Stimulated activated naive B cell treated with anti-CD40 and anti-IgM and Interleukin-4, amounts not matched to agents 10 μg/mL and 1 μg/mL and 100 μg/mL, for 72 hours (primary cell): ENCODE data around the gene DUSP3.
"Not testable (repeated sequence)": the region's sequence is repeated elsewhere in the genome, so short reads cannot be mapped to it uniquely, and the experiment has no call there.

ENCODE experiments used
- ATAC-seq, 2 donors: fragments of 150-1000 bp; cut with Tn5 transposase; replicated peaks; 2 replicates each; pipeline ENCODE4 v1.10.0; 2021; ENCODE audit warnings: moderate library complexity in 1 of 2
- DNase-seq: peaks from one replicate; pipeline ENCODE4 v3.0.0; 2021
- H3K27ac Mint-ChIP-seq: one replicate; pipeline ENCODE4 v1.8.0; 2022; ENCODE audit warnings: mild to moderate bottlenecking, mixed read lengths
- H3K27me3 Mint-ChIP-seq, 2 donors: one replicate each; pipeline ENCODE4 v1.8.0; 2022; ENCODE audit warnings: mixed read lengths in 2 of 2
- H3K36me3 Mint-ChIP-seq, 2 donors: one replicate each; pipeline ENCODE4 v1.8.0; 2022; ENCODE audit warnings: mixed read lengths in 2 of 2, mild to moderate bottlenecking in 1 of 2
- H3K4me1 Mint-ChIP-seq, 2 donors: one replicate each; pipeline ENCODE4 v1.8.0; 2022; ENCODE audit warnings: mixed read lengths in 2 of 2, mild to moderate bottlenecking in 1 of 2
- H3K4me3 Mint-ChIP-seq, 2 donors: one replicate each; pipeline ENCODE4 v1.8.0; 2022; ENCODE audit warnings: mild to moderate bottlenecking in 2 of 2, mixed read lengths in 2 of 2, moderate library complexity in 1 of 2
- H3K9me3 Mint-ChIP-seq, 2 donors: one replicate each; pipeline ENCODE4 v1.8.0; 2022; ENCODE audit warnings: mixed read lengths in 2 of 2, mild to moderate bottlenecking in 1 of 2

The DUSP3 gene

DNA sequence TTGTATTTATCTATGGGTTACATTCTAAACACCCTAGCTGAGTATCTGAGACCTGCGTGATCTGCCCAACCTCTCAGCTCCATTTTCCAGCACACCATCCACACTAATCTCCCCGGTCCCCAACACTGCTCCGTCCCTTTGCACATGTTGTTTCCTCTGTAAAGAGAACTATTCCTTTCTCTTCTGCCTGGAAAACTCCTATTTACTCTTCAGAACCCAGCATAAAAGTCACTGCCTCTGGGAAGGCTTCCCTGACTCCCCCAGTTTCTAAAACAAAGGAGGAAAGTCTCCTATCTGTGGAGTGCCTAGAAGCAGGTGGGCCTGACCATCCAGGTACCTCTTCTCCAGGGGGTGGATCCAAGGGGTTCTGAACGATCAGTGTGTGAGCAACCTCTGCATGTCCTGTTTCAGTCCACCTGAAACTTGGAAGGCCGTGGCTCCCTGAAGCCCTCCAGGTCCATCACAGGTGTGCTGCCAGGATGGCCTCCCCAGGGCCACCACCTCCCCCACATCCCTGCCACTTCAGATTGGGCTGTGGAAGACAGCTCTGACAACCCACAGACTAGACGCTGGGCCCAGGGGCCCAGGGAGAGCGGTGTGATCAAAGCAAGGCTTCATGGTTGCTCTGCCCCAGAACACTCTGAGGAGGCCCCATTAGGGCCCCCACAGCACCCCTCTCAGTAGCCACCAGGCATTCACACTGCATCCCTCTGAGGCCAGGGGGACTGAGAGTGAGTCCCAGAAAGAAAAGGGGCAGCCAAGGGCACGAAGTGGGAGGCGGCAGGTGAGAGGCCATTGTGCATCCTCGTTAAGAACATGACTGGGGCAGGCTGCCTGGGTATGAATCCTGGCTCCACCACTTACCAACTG, 33.9 kb upstream of the DUSP3 start:
- H3K4me3 Mint-ChIP-seq, result no peak overlapping the region
- H3K4me1 Mint-ChIP-seq, result no peaks in the 10 kb centered on the region
- no peak overlapping the region for H3K27ac Mint-ChIP-seq
- DNase-seq, result no peak
- no peaks in the 10 kb centered on the region for H3K36me3 Mint-ChIP-seq
- ATAC-seq, result no peak
- H3K27me3 Mint-ChIP-seq, result peaks cover 16 to 20% of the 10 kb centered on the region in 2 donors
- no peaks in the 10 kb centered on the region for H3K9me3 Mint-ChIP-seq

DNA sequence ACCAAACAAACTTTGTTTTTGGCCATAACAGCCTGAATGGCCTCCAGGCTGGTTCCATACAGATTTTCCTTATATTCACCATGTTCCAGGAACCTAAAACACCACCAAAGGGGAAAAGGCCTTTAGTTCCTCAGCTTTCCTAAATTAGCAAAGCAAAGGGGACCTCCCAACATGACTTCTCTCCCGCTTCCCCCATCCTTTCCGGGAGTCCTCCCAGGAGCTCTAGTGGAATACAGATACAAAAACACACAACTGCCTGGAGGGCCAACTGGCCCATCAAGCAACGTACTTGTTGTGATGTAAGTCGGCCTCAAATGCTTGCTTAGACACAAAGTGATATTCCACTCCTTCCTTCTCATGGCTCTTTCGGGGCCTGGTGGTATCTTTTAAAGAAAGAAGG, 32.0 kb upstream of the DUSP3 start:
- no peak overlapping the region for H3K27ac Mint-ChIP-seq
- ATAC-seq (no peak), DNase-seq (no peak)

DNA sequence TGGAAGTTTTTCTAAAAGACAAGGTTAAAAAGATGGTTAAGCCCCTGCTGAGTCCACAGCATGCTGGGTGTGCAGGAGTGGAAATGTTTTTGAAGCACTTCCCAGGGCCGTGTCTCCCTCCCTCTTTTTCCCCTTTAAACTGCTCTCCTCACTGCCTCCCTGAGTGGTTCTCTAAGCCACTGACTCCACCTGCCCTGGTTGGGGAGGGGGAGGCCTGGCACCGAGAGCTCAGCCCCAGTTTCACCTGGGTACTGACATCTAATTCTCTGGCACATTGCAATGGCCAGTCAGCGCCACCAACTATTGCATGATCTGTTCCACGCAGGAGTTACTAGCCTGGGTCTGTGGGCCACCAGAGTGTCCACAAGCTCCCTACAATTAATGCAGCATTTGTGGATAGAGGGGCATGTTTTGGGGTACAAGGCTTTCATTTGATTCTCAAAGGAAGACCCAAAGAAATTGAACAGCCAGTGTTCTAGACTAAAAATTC, 31.5 kb upstream of the DUSP3 start:
- H3K27me3 Mint-ChIP-seq, result peaks cover 17 to 30% of the 10 kb centered on the region in 2 donors

More for the DNA sequence above, 32.0 kb upstream of the DUSP3 start:
- peaks cover 16 to 28% of the 10 kb centered on the region in 2 donors for H3K27me3 Mint-ChIP-seq
- H3K4me3 Mint-ChIP-seq, result no peak overlapping the region
- H3K9me3 Mint-ChIP-seq, result no peaks in the 10 kb centered on the region
- no peaks in the 10 kb centered on the region for H3K36me3 Mint-ChIP-seq
- H3K4me1 Mint-ChIP-seq, result no peaks in the 10 kb centered on the region

DNA sequence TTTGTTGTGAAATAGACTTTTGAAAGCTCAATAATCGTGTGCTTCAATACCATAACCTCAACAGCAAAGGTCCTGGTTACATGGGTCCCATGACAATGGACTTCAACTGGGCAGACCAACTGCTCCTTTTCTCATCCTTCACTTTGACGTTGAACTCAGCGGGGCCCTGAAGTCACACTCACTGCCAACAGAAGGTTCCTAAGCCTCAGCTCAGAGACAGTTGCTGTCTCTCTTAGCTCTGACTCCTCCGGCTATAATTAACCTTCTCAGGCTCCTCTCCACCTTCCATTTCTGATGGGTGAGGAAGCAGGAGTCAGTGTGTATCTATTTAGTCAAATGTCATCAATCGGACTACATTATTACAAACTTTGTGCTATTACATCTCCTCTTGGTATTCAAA, 30.3 kb upstream of the DUSP3 start:
- Mint-ChIP-seq H3K27ac (no peak overlapping the region), H3K4me1 (no peaks in the 10 kb centered on the region), H3K27me3 (peaks cover 27 to 39% of the 10 kb centered on the region in 2 donors), H3K9me3 (peaks cover 0 to 3% of the 10 kb centered on the region in 2 donors), H3K36me3 (no peaks in the 10 kb centered on the region), H3K4me3 (no peak overlapping the region)
- ATAC-seq, result no peak
- DNase-seq, result no peak

More for the DNA sequence above, 31.5 kb upstream of the DUSP3 start:
- Mint-ChIP-seq H3K4me3 (no peak overlapping the region), H3K4me1 (no peaks in the 10 kb centered on the region), H3K9me3 (no peaks in the 10 kb centered on the region), H3K36me3 (no peaks in the 10 kb centered on the region), H3K27ac (no peak overlapping the region)
- ATAC-seq (no peak), DNase-seq (no peak)

DNA sequence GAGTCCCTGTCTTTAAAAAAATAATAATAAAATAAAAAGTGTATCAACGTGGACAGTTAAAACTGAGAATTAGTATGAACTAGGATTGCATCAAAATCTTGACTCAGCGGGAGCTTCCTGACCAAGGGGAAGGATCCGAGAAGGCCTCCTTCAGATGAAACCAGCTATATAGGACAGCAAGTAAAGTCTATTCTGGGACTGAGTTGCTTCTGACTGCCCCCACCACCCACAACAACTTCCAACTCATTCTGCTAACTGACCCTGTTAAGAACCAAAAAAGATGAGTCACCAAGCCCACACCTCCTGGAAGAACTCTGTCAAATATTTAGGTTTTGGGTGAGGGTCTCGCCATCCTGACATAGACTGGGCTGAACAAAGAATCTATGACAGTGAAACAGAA, 29.3 kb upstream of the DUSP3 start:
- Mint-ChIP-seq H3K4me1 (no peaks in the 10 kb centered on the region), H3K27ac (no peak overlapping the region), H3K36me3 (no peaks in the 10 kb centered on the region), H3K27me3 (peaks cover 26 to 38% of the 10 kb centered on the region in 2 donors), H3K9me3 (peaks cover 0 to 3% of the 10 kb centered on the region in 2 donors), H3K4me3 (no peak overlapping the region)
- DNase-seq (no peak), ATAC-seq (no peak)

DNA sequence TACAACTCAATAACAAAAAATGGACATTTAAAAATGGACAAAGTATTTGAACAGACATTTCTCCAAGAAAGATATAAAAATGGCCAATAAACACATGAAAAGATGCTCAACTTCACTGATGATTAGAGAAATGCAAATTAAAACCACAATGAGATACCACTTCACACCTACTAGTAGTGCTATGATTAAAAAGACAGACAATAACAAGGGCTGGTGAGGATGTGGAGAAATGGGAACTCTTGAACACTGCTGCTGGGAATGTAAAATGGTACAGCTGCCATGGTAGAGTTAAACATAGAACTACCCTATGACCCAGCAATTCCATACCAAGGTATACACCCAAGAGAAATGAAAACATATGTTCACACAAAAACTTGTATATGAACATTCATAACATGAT, 26.3 kb upstream of the DUSP3 start:
- ATAC-seq (no peak), DNase-seq (no peak)
- Mint-ChIP-seq H3K27me3 (peaks cover 30 to 42% of the 10 kb centered on the region in 2 donors), H3K27ac (no peak overlapping the region), H3K4me1 (no peaks in the 10 kb centered on the region), H3K4me3 (no peak overlapping the region), H3K36me3 (no peaks in the 10 kb centered on the region), H3K9me3 (peaks cover 0 to 3% of the 10 kb centered on the region in 2 donors)

DNA sequence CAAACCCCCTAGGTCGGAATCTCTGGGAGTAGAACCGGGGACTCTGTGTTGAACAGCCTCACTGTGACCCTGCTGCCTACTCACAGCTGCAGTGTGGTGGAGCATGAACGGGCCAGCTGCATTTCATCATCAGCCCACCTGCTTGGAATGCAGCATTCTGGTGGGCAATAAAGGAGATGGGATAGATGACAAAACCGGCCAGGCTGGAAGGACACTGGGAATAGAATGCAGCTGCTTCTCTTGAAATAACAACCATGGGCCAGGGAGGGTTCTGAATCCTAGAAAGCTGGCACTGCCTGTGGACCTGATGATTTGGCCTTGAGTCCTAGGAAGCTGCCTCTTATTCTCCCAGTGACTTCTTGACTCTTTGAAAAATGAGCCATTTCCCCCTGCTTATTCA, 25.0 kb upstream of the DUSP3 start:
- H3K27me3 Mint-ChIP-seq, result peaks cover 30 to 42% of the 10 kb centered on the region in 2 donors
- H3K9me3 Mint-ChIP-seq, result peaks cover 0 to 3% of the 10 kb centered on the region in 2 donors
- no peaks in the 10 kb centered on the region for H3K4me1 Mint-ChIP-seq
- ATAC-seq (no peak), DNase-seq (no peak)
- H3K36me3 Mint-ChIP-seq, result no peaks in the 10 kb centered on the region
- H3K27ac Mint-ChIP-seq, result no peak overlapping the region
- no peak overlapping the region for H3K4me3 Mint-ChIP-seq

DNA sequence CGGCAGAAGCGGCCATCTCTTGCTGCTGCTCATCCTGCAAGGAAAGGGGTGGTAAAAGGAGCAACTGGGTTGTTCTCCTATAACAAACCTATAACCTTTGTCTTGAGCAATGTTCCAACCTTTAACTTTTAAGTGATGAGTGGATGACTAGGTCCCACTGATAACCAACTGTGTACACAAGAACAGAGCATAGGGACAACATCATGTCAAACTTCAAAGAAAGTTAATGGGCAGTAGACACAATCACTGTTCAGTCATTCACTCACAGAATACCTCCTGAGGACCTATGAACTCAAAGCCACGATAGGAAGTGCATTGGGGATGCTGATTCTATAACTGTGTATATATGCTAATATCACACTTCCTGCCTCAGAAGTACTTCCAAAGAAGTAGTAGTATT, 23.1 kb upstream of the DUSP3 start:
- no peaks in the 10 kb centered on the region for H3K36me3 Mint-ChIP-seq
- no peak overlapping the region for H3K4me3 Mint-ChIP-seq
- no peak for DNase-seq
- peaks cover 0 to 3% of the 10 kb centered on the region in 2 donors for H3K9me3 Mint-ChIP-seq
- no peak for ATAC-seq
- H3K4me1 Mint-ChIP-seq, result no peaks in the 10 kb centered on the region
- H3K27me3 Mint-ChIP-seq, result peaks cover 35 to 44% of the 10 kb centered on the region in 2 donors
- no peak overlapping the region for H3K27ac Mint-ChIP-seq

DNA sequence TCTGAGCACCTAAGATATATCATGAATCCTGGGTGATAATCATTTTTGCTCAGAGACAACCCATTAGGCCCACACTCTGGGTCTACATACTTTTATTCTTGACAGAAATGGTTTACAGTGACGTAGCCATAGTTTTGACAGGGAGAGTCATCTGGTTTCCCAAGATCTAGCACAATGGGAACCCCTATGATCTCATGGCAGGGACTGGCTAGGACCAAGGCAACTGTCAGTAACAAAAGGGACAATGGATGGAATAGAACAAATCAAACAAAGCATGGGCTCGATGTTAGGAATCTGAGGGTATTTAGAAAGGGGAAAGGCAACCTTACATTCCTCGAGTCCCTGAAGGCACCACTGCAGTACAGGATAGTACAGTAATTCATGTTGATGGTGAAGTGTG, 22.0 kb upstream of the DUSP3 start:
- no peaks in the 10 kb centered on the region for H3K36me3 Mint-ChIP-seq
- no peak for DNase-seq
- no peak overlapping the region for H3K4me3 Mint-ChIP-seq
- no peak overlapping the region for H3K27ac Mint-ChIP-seq
- no peak for ATAC-seq
- no peaks in the 10 kb centered on the region for H3K4me1 Mint-ChIP-seq
- peaks cover 44 to 46% of the 10 kb centered on the region in 2 donors for H3K27me3 Mint-ChIP-seq
- H3K9me3 Mint-ChIP-seq, result peaks cover 0 to 3% of the 10 kb centered on the region in 2 donors

DNA sequence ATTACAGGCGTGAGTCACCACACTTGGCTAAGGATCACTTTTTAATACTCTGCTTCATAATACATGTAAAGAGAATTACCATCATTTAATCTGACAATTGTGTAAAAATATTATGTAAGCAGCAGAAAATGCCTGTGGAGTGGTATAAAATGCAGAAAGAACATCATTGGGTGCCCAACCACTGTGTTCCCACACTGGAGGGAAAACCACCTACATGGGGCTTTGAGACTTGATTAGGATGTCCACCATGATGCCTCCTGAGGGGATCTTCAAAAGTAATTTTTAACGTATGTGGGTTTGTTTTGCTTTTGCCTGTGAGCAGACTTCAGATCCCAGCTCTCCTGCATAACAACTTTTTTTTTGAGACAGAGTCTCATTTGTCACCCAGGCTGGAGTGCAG, 20.3 kb upstream of the DUSP3 start:
- DNase-seq (no peak), ATAC-seq (no peak)
- H3K4me3 Mint-ChIP-seq, result no peak overlapping the region
- peaks cover 46 to 48% of the 10 kb centered on the region in 2 donors for H3K27me3 Mint-ChIP-seq
- H3K36me3 Mint-ChIP-seq, result no peaks in the 10 kb centered on the region
- H3K4me1 Mint-ChIP-seq, result no peaks in the 10 kb centered on the region
- no peak overlapping the region for H3K27ac Mint-ChIP-seq
- H3K9me3 Mint-ChIP-seq, result no peaks in the 10 kb centered on the region

DNA sequence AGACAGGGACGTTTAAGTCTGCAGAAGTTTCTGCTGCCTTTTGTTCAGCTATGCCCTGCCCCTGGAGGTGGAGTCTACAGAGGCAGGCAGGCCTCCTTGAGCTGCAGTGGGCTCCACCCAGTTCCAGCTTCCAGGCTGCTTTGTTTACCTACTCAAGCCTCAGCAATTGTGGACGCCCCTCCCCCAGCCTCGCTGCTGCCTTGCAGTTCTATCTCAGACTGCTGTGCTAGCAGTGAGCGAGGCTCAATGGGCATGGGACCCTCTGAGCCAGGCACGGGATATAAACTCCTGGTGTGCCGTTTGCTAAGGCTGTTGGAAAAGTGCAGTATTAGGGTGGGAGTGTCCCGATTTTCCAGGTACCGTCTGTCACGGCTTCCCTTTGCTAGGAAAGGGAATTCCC, 19.2 kb upstream of the DUSP3 start:
- H3K4me3 Mint-ChIP-seq, DNase-seq: not testable (repeated sequence)

DNA sequence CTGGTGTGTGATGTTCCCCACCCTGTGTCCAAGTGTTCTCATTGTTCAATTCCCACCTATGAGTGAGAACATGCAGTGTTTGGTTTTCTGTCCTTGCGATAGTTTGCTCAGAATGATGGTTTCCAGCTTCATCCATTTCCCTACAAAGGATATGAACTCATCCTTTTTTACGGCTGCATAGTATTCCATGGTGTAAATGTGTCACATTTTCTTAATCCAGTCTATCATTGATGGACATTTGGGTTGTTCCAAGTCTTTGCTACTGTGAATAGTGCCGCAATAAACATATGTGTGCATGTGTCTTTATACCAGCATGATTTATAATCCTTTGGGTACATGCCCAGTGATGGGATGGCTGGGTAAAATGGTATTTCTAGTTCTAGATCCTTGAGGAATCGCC, 13.9 kb upstream of the DUSP3 start:
- not testable (repeated sequence) for H3K9me3 Mint-ChIP-seq, H3K4me3 Mint-ChIP-seq, H3K4me1 Mint-ChIP-seq, ATAC-seq, H3K36me3 Mint-ChIP-seq, H3K27ac Mint-ChIP-seq, DNase-seq
- H3K27me3 Mint-ChIP-seq, result peaks cover 43 to 66% of the 10 kb centered on the region in 2 donors

More for the DNA sequence above, 19.2 kb upstream of the DUSP3 start:
- ATAC-seq, H3K27ac Mint-ChIP-seq, H3K4me1 Mint-ChIP-seq, H3K9me3 Mint-ChIP-seq, H3K36me3 Mint-ChIP-seq: not testable (repeated sequence)
- H3K27me3 Mint-ChIP-seq, result peaks cover 49 to 53% of the 10 kb centered on the region in 2 donors

DNA sequence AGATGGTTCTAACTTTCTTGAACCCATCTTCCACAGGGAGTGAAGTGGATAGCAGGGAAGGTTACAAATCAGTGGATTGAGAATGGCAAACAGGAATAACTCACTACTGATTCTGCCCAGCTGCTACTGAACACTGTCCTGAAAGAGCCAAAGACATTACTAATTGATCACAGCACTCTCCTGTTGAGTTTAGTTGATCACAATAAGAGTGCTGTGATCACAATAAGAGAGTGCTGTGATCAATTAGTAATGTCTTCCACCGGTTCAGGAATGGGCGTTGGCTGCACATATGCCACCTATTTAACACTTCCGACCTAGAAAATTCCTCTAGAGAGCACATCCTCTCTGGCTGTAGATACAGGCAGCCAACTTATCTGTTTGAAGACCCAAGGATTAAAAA, 12.8 kb upstream of the DUSP3 start:
- DNase-seq (no peak), ATAC-seq (no peak)
- no peaks in the 10 kb centered on the region for H3K9me3 Mint-ChIP-seq
- peaks cover 36 to 58% of the 10 kb centered on the region in 2 donors for H3K27me3 Mint-ChIP-seq
- H3K27ac Mint-ChIP-seq, result no peak overlapping the region
- H3K4me3 Mint-ChIP-seq, result no peak overlapping the region
- H3K36me3 Mint-ChIP-seq, result no peaks in the 10 kb centered on the region
- no peaks in the 10 kb centered on the region for H3K4me1 Mint-ChIP-seq

DNA sequence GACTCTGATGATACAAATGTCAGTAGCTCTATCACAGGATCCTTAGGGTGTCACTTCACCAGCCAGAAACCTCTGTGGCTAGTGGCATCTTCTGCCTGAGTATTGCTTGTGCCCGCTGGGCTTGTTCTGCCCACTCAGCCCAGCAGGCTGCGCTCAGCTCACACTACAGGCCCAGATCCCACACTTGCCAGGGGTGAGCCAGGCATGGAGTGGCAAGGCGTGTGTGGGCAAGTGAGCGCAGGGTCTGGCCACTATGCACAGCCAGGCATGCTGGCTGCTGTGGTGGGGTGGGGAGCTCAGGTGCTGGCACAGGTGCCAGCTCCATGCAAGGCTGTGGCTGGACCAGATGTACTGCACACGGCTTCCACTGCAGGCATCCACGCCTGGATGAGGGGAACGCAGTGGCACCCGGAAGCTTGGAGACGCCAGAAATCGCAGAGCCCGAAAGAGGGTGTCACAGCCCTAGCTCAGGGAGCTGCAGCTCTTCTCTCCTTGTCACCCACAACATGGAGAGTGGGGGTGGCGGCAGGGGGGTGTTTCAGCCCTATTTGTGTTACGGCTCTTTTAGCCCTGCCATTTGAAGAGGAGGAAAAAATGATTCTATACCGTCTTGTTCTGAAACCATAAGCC, 11.6 kb upstream of the DUSP3 start:
- no peaks in the 10 kb centered on the region for H3K9me3 Mint-ChIP-seq
- H3K27me3 Mint-ChIP-seq, result peaks cover 27 to 48% of the 10 kb centered on the region in 2 donors
- no peak for ATAC-seq
- H3K4me1 Mint-ChIP-seq, result no peaks in the 10 kb centered on the region
- H3K27ac Mint-ChIP-seq, result no peak overlapping the region
- no peaks in the 10 kb centered on the region for H3K36me3 Mint-ChIP-seq
- H3K4me3 Mint-ChIP-seq, result no peak overlapping the region
- no peak for DNase-seq

DNA sequence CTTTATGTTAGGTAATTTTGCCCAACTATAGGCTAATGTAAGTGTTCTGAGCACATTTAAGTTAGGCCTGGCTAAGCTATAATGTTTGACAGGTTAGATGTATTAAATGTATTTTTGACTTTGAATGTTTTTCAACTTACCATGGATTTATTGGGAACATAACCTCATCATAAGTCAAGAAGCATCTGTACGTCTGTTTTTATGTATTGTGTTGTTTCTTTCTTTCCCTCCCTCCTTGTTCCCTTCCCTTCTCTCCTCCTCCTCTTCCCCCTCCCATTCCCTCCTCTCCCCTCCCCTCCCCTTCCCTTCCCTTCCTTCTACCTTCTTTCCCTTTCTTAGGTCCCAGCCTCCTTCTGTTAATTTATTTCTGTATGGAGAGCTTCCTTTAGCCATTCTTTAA, 10.7 kb upstream of the DUSP3 start:
- H3K27me3 Mint-ChIP-seq, result peaks cover 25 to 46% of the 10 kb centered on the region in 2 donors
- H3K9me3 Mint-ChIP-seq, result no peaks in the 10 kb centered on the region
- ATAC-seq (no peak), DNase-seq (no peak)
- no peak overlapping the region for H3K27ac Mint-ChIP-seq
- H3K4me3 Mint-ChIP-seq, result no peak overlapping the region
- H3K4me1 Mint-ChIP-seq, result no peaks in the 10 kb centered on the region
- H3K36me3 Mint-ChIP-seq, result no peaks in the 10 kb centered on the region
